GM12873 (cell line): ENCODE data around the gene ROPN1B.

Source experiments
- CTCF ChIP-seq: IDR thresholded peaks from 2 replicates; pipeline ENCODE4 v1.5.1; 2012; ENCODE audit warnings: low read depth, mild to moderate bottlenecking, moderate library complexity, low read length, control low read depth; ENCODE audit not compliant: insufficient read depth; ENCODE audit errors: missing control alignments

ROPN1B gene

GRCh38 chr3:126031981-126032471 lies 63.0 kb downstream of the ROPN1B start:
- no peak for TF ChIP-seq CTCF
